ENCODE data around the gene SLIT3.

DNA sequence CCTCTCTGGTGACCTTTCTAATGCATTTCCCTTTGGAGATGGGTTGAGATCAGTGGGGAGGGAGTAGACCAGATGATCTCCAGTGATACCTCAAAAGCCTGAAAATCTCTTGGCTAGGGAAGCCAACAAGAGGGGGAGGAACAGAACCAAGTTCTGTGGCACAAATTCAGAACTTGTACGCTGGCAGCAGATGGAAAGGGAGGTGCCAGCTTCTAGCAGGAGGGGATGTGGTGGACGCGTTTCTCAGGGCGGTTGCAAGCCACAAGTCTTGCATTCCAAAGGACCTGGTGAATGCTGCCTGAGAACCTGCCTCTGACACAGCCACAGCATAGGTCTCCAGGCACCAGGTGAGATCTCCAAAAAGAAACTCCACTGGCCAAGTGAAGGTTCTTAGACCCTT is 13.4 kb downstream of the SLIT3 start:
- no peak for TF ChIP-seq MYC (IDR thresholded peaks at IDR 0.05; ENCODE audit: low read depth, low read length)
- TF ChIP-seq, protein P1, sequence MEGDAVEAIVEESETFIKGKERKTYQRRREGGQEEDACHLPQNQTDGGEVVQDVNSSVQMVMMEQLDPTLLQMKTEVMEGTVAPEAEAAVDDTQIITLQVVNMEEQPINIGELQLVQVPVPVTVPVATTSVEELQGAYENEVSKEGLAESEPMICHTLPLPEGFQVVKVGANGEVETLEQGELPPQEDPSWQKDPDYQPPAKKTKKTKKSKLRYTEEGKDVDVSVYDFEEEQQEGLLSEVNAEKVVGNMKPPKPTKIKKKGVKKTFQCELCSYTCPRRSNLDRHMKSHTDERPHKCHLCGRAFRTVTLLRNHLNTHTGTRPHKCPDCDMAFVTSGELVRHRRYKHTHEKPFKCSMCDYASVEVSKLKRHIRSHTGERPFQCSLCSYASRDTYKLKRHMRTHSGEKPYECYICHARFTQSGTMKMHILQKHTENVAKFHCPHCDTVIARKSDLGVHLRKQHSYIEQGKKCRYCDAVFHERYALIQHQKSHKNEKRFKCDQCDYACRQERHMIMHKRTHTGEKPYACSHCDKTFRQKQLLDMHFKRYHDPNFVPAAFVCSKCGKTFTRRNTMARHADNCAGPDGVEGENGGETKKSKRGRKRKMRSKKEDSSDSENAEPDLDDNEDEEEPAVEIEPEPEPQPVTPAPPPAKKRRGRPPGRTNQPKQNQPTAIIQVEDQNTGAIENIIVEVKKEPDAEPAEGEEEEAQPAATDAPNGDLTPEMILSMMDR (IDR thresholded peaks at IDR 0.05; ENCODE audit: extremely low read depth in 1 of 2, insufficient read depth in 1 of 2, low read depth in 1 of 2, low read length in 2 of 2), result no peak
- TF ChIP-seq POLR2AphosphoS5 (IDR thresholded peaks at IDR 0.05; ENCODE audit: insufficient read depth, low read depth, low read length), result no peak
